ENCODE measurements around the gene PRRC2B.
"Not testable (repeated sequence)": the region's sequence is repeated elsewhere in the genome, so short reads cannot be mapped to it uniquely, and the experiment has no call there.

PRRC2B gene

DNA sequence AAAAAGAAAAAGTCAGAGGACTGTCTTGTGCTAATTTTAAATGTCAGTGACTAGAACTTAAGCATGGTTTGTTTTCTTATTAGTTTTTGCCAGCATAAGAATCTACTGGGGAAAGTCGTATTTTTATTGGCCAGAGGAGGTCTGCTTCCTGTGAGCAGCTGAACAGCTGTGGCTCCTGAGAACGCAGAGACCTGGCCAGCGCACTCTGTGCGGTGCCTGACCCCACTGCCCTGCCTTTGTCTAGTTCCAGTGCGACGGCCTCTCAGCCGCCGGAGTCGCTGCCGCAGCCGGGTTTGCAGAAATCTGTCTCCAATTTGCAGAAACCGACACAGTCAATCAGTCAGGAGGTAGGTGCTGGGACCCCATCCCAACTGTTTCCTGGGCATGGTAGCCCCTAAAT lies 42.5 kb downstream of the PRRC2B start:
- no peak for DNase-seq (ENCODE audit: low read depth)

DNA sequence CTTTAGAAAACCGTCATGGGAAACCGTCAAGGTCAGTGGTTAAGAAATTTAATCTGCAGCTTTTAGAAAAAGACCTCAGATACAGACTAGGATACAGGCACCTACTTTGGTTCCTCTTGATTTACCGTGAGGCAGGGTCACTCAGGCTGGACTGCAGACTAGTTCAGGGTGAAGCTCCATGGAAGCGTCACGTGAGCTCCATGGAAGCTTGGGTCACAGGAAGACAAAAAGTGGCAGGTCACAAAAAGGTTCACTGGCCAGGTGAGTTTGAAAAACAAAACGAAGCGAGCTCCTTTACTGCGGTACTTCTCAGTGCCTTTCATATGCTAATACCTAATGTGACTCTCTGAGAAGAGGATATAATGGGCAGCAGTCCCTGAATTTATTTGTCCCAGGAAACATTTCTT lies 43.0 kb downstream of the PRRC2B start:
- no peak for DNase-seq (ENCODE audit: low read depth)

DNA sequence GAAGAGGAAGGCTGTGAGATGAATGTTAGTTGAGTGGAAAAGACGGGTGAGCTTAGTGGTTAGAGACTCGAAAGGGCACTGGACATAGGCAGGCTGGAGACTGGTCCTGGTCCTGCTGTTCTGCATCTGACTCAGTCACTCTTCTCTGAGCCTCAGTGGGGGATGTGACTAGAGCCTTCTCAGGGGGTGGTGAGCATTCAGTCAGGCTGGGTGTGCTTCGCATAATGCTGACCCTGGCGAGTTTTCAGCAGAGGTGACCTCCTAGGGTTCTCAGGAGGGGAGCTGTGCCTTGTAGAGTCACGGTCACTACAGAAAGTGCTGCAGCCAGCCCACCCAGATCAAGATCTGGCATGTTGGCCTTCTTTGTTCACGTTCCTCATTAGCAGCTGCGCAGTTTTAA lies 44.3 kb downstream of the PRRC2B start:
- no peak for DNase-seq (ENCODE audit: low read depth)

DNA sequence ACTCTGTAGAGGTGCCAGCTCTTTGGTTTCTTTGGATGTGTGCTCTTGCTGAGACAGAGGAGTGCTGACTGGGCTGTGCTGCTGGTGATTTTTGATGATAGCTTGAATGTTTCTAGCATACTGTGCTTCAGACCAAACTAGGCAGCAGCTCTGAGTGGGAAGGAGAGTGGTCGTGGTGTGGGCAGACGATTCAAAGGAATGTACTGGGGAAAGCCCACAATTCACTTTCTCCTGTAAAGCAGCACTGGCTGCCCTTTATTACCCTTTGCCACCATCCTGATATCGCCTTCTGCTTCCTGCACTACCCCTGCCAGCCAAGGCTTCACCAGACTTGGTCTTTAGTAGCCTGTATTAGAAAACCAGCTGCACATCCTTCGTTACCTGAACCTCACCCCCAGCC lies 45.3 kb downstream of the PRRC2B start:
- no peak for DNase-seq (ENCODE audit: low read depth)

DNA sequence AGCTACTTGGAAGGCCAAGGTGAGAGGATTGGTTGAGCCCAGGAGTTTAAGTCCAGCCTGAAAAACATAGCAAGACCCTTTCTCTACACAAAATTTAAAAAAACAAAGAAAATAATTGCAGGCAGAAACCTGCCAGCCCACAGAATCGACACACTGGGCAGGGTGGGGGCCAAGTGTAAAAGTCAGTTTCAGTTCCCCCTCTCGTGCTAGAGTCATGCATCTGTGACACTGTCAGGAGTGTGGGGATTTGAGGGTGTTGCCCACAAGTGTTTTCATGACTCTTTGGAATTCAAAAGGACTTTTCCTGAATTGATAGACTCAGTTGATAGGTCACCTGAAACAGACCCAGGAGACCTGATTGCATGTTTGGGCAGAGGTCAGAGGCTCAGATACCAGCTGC lies 47.6 kb downstream of the PRRC2B start:
- DNase-seq (ENCODE audit: low read depth): no peak

DNA sequence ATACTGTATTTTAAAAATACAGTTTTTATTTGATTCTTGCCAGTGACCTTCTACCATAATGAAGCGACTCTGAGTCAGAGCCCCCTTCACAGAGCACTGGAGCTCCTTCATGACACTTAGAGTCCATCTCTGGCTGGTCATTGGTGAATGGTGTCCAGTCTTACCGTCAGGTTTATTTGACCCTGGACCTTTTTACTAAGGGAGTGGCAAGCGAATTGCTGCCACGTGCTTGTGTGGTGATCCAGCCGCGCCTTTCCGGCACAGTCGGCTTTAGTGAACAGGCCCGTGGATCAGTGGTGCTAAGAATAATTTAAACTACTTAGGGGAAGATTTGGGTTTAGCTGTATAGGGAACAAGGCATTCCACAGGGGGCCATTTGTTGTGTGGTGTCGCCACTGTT lies 48.5 kb downstream of the PRRC2B start:
- no peak for DNase-seq (ENCODE audit: low read depth)

DNA sequence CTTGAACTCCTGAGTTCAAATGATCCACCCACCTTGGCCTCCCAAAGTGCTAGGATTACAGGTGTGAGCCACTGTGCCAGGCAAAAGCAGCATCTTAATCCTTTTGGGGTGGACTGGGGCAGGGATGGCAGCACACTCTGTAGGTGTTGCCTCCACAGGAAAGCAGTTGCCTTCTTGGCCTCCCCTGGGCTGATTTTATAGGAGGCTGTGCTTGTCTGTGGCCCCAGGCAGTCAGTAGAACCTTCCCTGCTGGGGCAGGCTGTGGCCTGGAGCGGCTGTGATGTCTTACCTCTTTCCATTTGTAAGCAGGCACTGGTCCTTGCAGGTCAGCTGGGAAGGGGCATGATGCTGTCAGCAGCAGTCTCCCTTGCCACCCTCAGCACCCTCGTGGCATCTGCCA lies 49.8 kb downstream of the PRRC2B start:
- no peak for DNase-seq (ENCODE audit: low read depth)

DNA sequence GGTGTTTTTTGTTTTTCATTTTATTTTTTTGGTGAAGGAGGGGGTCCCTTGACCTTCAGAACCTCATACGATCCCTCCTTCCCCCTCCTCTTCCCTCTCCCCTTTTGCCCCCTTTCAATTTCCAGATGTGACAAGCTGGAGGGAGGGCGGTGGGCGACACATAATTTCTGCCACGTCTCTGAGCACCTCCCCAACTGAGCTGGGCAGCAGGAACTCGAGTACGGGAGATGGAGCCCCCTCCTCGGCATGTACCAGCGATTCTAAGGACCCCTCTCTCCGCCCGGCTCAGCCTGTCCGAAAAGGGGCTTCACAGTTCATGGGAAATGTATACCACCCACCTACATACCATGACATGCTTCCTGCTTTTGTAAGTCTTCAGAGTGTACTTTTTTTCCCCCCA lies 52.4 kb downstream of the PRRC2B start:
- DNase-seq (ENCODE audit: low read depth): no peak

DNA sequence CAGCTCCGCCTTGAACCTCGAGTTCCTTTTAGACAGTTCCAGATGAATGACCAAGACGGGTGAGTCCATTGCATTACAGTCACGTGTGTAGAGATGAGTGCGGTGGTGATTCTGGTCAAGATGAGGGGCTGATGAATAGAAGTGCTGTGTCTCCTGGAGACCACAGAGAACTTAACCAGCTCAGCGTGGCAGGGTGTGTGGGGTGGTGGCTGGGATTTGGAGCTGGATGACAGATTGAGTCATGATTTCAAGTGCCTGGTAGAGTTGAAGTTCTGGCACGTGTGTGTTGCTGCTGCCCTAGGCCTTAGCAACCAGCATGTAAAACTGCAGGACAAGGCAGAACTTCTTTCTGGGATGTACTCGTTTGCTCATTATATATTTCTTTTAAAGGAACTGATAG lies 53.3 kb downstream of the PRRC2B start:
- DNase-seq (ENCODE audit: low read depth): no peak

DNA sequence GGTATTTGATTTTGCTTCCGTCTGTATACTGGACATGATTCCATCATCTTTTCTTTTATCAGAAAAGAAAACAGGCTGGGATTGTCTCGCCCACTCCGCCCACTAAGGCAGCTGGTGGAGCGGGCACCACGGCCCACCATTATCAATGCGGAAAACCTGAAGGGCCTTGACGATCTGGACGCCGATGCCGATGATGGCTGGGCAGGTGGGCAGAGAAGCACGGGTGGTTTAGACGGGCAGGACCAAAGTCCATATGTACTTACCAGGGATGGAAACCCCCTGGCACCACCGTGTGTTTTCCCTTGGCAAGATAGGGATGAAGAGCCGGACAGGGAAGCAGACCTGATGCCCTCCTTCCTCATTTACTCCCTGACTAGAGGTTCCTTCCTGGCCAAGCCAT lies 53.7 kb downstream of the PRRC2B start:
- DNase-seq (ENCODE audit: low read depth): no peak

DNA sequence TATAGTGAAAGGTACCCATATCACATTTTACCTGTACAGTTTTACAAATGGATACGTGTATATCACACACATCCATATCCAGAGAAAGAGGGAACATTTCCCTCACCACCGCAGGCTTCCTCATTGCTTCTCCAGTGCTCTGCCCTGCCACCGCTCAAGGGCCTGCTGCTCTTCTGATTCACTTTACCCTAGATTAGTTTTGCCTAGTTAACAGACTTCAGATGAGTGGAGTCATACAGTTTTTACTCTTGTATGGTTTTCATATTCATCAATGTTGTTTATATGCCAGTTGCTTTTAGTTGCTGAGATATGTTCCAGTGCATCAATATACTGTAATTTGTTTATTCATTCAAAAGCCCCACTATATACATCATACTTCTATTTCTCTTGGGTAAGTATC lies 54.9 kb downstream of the PRRC2B start:
- DNase-seq (ENCODE audit: low read depth): no peak

DNA sequence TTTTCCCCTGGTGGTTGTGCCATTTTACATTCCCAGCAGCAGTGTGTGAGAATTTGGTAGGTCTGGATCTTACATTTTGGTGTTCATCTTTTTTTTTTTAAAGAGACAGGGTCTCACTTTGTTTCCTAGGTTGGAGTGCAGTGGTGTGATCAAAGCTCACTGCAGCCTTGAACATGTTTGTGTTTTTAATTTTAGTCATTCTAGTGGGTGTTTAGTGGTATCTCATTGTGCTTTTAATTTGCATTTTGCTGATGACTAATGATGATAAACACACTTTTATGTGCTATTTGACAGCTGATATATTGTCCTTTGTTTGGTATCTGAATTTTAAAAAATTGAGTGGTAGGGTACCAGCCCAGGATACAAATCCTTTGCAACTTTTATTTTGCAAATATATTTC lies 55.4 kb downstream of the PRRC2B start:
- DNase-seq (ENCODE audit: low read depth): no peak

DNA sequence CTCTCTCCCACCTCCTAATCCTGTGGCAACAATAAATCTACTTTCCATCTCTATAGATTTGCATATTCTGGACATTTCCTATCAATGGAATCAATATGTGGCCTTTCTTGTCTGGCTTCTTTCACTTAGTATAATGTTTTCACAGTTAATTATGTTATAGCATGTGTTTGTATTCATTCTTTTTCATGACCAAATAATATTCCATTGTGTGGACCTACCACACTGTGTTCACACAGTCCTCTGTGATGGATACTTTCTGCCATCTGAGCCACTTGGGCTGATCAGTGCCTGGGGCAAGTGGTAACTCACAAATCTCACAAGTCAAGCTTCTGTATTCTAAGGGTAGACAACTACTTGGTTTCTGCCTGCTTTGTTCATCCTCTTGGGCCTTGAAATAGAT lies 60.1 kb downstream of the PRRC2B start:
- no peak for DNase-seq (ENCODE audit: low read depth)

DNA sequence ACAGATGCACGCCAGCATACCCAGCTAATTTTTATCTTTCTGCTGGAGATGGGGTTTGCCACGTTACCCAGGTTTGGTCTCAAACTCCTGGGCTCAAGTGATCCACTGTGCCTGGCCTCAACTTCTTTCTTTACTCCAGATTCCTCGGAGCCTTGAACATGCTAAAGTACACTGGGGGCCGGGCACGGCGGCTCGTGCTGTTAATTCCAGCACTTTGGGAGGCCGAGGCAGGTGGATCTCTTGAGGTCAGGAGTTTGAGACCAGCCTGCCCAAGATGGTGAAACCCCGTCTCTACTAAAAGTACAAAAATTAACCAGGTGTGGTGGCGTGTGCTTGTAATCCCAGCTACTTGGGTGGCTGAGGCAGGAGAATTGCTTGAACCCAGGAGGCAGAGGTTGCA lies 61.8 kb downstream of the PRRC2B start:
- DNase-seq (ENCODE audit: low read depth): not testable (repeated sequence)

DNA sequence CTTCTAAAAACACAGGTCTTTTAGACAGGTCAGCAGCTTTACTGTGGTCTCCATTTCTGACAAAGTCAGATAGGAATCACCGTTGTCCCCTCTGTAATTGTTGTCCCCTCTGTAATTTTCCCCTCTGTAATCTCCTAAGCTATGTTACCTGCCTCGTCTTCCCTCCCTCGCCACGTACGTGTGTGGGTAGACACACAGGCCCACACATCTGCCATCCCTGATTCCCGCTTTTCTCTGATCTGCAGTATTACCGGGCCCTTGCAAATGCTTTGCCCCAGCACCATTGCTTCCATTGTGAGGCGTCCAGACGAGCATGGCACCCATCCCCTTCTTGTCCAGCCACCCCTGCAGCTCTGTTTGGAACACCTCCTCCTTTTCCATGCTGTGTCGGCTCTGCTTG lies 63.9 kb downstream of the PRRC2B start:
- DNase-seq (ENCODE audit: low read depth): no peak

DNA sequence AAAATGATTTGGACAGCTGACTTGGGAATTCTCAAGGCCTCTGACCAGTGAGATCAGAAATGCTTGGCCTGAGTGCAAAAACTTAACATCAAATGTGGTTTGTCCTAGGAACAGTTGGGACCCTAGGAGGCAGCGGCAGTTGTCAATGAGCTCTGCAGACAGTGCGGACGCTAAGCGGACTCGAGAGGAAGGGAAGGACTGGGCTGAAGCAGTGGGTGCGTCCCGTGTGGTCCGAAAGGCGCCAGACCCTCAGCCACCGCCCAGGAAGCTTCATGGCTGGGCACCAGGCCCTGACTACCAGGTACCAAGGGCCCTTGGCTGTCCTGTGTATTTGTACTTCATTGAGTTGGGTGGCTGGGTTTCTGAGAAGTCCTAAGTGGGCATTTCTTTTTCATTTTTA lies 65.2 kb downstream of the PRRC2B start:
- DNase-seq (ENCODE audit: low read depth): no peak

DNA sequence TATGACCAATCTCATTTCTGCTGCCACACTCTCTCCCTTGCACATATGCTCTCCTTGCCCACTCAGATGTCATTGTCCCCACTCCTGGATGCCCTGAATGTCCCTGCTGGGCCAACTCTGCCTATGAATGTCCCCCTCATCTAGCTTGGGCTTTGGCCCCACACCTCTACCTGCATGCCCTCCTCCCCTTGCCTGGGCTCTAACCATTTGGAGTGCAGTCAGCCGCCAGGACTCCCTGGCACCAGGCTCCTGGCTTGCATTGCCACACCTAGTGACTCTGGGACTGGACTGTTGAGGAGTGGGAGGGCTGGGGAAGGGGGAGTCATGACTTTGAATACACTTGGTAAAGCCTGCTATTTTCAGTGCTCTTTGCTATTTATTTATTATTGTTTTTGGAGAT lies 67.3 kb downstream of the PRRC2B start:
- DNase-seq (ENCODE audit: low read depth): no peak

DNA sequence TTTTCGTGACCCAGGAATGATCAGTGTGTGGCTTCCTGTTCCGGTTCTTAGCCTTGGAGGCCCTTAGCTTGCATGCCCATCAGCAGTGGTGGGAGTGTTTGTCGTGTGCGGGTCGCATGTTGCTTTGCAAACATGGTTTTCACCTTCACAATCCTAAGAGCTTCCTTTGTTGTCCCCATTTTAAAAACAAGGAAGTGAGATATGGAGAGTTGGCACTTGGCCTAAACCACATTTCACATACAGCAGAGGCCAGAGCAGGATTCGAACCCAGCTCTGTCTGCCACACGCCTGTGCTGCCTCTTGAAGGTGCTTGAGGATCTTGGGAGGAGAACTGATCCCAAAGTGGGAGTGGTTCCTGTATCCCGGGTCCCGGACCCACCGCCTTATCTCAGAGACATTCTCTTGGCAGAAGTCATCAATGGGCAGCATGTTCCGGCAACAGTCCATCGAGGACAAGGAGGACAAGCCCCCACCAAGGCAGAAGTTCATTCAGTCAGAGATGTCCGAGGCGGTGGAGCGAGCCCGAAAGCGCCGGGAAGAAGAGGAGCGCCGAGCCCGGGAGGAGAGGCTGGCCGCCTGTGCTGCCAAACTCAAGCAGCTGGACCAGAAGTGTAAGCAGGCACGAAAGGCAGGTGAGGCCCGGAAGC lies 70.6 kb downstream of the PRRC2B start:
- no peak for DNase-seq (ENCODE audit: low read depth)

DNA sequence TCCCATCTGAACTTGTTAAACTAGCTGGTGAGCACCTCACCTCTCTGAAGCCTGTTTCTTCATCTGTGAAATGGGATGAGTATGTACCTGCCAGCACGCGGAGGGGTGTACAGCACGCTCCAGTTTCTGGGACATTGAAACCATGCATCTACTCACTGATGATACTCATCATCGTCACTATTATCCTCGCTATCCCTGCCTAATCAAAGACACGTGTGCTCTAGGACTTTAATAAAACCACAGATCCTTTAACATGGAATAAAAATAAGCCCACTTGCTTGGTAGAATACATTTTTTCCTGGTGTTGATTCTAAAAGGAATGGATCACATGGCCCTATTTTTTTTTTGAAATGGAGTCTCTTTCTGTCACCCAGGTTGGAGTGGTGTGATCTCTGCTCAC lies 71.5 kb downstream of the PRRC2B start:
- no peak for DNase-seq (ENCODE audit: low read depth)

DNA sequence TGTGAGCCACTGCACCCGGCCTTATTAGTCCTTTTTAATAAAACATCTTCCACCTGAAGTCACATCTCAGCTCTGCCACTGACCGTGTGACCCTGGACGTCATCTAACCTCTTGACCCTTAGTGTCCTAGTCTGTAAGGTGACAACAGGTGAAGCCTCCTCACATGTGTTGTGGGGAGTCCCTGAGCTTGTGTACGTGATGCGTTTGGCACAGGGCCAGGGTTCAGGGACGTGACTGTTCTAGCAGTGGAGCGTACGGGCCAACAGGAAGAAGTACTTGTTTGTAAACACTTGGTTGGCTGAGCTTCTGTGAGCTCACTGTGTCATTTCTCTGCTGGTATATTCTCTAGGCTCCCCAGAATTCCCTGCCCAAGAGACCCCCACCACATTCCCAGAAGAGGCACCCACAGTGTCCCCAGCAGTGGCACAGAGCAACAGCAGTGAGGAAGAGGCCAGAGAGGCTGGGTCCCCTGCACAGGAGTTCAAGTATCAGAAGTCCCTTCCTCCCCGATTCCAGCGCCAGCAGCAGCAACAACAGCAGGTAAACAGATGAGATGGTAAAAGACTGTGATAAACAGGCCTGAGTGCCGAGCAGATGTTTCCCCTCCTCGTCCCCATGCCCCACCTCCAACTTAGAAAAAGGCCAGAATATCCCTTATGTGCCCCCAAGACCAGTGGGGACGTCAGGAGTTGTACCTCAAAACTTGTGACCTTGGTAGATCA lies 73.5 kb downstream of the PRRC2B start:
- DNase-seq (ENCODE audit: low read depth): no peak

DNA sequence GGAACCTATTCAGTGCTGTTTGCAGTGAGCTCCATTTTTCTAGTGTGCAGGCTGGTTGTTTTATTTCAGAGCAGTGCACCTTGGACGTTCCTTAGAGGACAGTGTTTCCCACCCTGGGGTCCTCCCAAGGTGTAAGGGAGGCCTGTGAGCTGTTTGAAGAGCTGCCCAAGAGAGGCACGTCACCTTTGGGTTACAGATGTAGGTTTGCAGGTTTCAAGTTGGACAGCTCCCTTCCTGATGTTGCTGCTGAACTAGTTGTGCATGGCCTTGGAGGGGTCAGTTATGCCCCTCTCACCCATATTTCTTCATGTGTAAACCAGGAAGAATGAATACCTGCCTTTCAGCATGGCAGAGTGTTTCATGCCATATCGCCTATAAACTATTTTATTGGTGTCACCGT lies 74.1 kb downstream of the PRRC2B start:
- no peak for DNase-seq (ENCODE audit: low read depth)

DNA sequence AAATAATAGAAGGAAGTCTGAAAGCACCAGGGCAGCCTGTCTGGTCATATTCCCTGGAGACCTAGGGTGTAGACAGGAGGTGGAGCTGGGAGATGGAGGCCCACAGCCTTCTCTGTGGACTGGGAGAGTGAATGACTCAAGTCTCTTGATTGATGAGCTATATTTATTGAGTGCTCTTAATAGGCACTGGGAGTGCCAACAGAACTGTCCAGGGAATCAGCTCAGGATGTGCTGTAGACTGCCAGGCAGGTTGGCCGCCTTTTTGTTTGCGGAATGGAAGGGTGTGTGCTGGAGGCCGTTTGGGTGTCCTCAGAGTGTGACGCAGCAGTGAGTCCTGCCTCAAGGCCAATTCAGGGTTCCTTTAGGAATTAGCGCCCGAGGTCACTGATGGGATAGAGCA lies 75.5 kb downstream of the PRRC2B start:
- no peak for DNase-seq (ENCODE audit: low read depth)

DNA sequence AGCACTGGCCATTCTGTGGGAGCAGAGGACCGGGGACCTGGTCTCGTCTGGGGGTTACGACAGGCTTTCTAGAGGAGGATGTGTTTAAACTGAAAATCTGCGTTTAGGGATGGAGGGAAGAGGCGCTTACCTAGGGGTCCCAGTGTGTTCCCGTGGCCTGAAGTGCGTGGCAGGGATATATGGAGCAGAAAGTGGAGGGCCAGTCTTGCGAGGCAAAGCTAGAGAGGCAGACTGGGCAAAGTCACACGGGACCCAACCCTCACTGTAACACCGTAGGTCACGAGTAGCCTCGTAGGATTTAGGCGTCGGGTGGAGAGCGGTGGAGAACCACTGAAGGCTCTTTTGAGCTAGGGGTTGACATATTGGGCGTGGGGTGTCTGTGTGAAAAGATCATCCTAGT lies 76.1 kb downstream of the PRRC2B start:
- no peak for DNase-seq (ENCODE audit: low read depth)

DNA sequence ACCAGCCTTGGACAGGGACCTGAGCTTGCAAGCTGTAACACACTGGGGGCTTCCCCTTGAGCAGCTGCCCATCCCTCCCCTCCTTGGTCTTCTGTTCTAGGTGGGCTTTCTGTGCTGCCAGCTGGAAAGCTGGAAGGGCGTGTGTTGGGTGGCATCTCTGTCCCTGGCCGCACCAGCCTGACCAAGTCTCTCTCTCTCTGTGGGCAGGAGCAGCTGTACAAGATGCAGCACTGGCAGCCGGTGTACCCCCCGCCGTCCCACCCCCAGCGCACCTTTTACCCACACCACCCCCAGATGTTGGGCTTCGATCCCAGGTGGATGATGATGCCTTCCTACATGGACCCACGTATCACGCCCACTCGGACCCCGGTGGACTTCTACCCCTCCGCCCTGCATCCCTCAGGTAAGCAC lies 76.7 kb downstream of the PRRC2B start:
- DNase-seq (ENCODE audit: low read depth): no peak
